Subcutaneous abdominal adipose tissue (tissue), 5 donors: Measurements from ENCODE around the gene BNIP3.
"Not testable (repeated sequence)": the region's sequence is repeated elsewhere in the genome, so short reads cannot be mapped to it uniquely, and the experiment has no call there.

ENCODE experiments used
- H3K27ac ChIP-seq: one replicate; pipeline ENCODE4 v1.7.0; 2013; ENCODE audit warnings: low read depth, mild to moderate bottlenecking, inconsistent platforms, low read length, moderate library complexity
- H3K27me3 ChIP-seq, 5 donors: one replicate each; pipeline ENCODE4 v1.7.0; 2013; ENCODE audit warnings: low read length in 5 of 5, inconsistent platforms in 1 of 5; ENCODE audit not compliant: control insufficient read depth in 5 of 5, insufficient read depth in 4 of 5
- H3K36me3 ChIP-seq, 5 donors: one replicate each; pipeline ENCODE4 v1.7.0; 2013; ENCODE audit warnings: low read length in 5 of 5; ENCODE audit not compliant: control insufficient read depth in 5 of 5, insufficient read depth in 5 of 5
- H3K4me1 ChIP-seq, 5 donors: one replicate each; pipeline ENCODE4 v1.7.0; 2013; ENCODE audit warnings: low read length in 5 of 5, mild to moderate bottlenecking in 3 of 5, moderate library complexity in 1 of 5; ENCODE audit not compliant: control insufficient read depth in 5 of 5, insufficient read depth in 5 of 5
- H3K4me3 ChIP-seq, 5 donors: one replicate each; pipeline ENCODE4 v1.7.0; 2013; ENCODE audit warnings: low read length in 5 of 5, low read depth in 1 of 5
- H3K9ac ChIP-seq, 5 donors: one replicate each; pipeline ENCODE4 v1.7.0; 2013; ENCODE audit warnings: low read length in 5 of 5, mild to moderate bottlenecking in 4 of 5, moderate library complexity in 3 of 5
- H3K9me3 ChIP-seq, 5 donors: one replicate each; pipeline ENCODE4 v1.7.0; 2013; ENCODE audit warnings: low read length in 5 of 5; ENCODE audit not compliant: control insufficient read depth in 5 of 5
- donor health status: healthy.
- donor health status: healthy.
- donor health status: healthy.
- donor health status: healthy.
- donor health status: healthy.

The BNIP3 gene

DNA sequence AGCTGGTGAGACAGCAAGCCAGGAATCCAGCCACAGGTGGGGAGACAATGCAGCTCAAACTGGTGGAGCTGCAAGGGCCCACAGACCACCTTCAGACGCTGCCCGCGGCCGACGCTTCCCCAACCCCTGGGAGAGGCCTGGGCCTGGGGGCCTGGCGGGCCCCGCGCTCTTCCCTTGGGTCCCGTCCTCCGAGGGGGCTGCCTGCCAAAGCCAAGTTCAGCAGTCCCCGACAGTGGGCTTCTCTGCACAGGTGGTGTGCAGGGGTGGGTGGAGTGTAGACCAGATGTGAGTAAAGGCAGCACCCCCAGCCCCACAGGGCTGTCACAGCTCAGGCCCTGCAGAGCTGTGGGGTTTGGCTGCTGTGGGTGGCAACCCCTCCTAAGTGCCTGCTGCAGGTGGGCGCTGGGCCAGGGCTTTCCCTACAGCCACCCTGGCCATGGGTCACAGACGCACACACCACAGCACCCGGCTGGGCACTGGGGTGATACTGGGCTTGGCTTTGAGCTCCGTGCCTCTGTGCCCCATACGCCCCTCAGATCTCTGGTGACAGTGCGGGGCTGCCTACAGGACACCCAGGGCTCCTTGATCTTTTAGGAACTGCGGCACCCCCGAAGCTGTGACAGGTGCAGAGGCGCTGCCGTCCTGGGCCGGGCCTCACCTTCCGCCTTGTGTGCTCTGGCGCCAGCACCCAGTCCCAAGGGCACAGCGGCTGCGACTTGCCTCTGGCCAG lies 20.5 kb downstream of the BNIP3 start:
- Histone ChIP-seq H3K9me3 (no peaks in the 10 kb centered on the region), H3K36me3 (peaks cover 4 to 55% (median 42%) of the 10 kb centered on the region in 5 donors), H3K4me1 (peaks cover 0 to 17% (median 13%) of the 10 kb centered on the region in 5 donors), H3K4me3 (no peak overlapping the region), H3K9ac (no peak overlapping the region), H3K27ac (no peak overlapping the region), H3K27me3 (no peaks in the 10 kb centered on the region)

DNA sequence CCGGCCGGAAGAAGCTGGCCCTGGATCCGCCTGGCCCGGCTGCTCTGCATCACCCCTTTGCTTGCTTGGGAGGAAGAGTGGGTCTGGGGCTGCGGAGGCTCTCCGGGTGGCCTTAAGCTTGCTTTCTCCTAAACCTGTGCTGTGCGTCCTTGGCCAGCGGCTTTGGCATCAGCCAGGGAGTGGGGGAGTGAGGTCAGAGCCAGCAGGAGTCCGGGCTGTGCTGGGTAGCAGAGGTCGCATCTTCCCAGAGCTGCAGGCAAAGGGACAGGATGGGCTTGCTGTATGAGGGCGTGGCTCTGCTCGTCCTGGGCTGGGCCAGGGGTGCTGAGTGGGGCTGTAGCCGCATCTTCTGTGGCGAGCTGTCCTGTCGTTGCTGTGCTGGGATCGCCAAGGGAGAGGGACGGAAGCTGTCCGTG lies 21.1 kb downstream of the BNIP3 start:
- Histone ChIP-seq H3K9me3 (no peaks in the 10 kb centered on the region), H3K27ac (no peak overlapping the region), H3K4me1 (peaks cover 0 to 17% (median 13%) of the 10 kb centered on the region in 5 donors), H3K9ac (no peak overlapping the region), H3K4me3 (no peak overlapping the region), H3K36me3 (peaks cover 3 to 57% (median 44%) of the 10 kb centered on the region in 5 donors), H3K27me3 (no peaks in the 10 kb centered on the region)

DNA sequence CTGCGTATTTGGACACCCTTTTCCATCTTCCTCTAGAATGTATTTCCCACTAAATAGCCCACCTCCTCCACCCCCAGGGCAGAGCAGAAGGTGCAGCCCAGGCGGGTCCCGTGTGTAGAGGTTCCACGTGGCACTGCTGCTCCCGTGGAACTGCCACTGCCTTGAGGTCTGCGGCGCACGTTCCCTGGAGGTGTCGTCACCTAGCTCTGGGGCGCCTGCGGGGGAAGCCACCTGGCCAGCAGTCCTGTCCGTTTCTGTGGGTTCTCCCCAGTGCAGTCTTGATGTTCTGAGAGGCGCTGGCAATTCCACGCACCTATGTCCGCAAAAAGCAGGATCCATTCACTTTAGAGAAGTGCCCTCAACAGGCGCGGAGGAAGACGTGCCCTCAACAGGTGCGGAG lies 21.9 kb downstream of the BNIP3 start:
- H3K27ac ChIP-seq: no peak overlapping the region
- H3K9ac ChIP-seq: no peak overlapping the region
- peaks cover 7 to 59% (median 50%) of the 10 kb centered on the region in 5 donors for H3K36me3 ChIP-seq
- no peak overlapping the region for H3K4me3 ChIP-seq
- H3K27me3 ChIP-seq: no peaks in the 10 kb centered on the region
- H3K9me3 ChIP-seq: no peaks in the 10 kb centered on the region
- peaks cover 0 to 17% (median 13%) of the 10 kb centered on the region in 5 donors for H3K4me1 ChIP-seq

DNA sequence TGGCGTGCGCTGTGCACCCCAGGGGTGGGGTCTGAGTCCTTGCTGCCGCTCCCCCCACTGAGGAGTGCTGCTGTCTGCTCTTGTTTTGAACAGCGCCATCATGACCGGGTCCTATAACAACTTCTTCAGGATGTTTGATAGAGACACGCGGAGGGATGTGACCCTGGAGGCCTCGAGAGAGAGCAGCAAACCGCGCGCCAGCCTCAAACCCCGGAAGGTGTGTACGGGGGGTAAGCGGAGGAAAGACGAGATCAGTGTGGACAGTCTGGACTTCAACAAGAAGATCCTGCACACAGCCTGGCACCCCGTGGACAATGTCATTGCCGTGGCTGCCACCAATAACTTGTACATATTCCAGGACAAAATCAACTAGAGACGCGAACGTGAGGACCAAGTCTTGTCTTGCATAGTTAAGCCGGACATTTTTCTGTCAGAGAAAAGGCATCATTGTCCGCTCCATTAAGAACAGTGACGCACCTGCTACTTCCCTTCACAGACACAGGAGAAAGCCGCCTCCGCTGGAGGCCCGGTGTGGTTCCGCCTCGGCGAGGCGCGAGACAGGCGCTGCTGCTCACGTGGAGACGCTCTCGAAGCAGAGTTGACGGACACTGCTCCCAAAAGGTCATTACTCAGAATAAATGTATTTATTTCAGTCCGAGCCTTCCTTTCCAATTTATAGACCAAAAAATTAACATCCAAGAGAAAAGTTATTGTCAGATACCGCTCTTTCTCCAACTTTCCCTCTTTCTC lies 26.0 kb downstream of the BNIP3 start:
- H3K9ac ChIP-seq: no peak overlapping the region
- no peak overlapping the region for H3K4me3 ChIP-seq
- no peaks in the 10 kb centered on the region for H3K9me3 ChIP-seq
- H3K27ac ChIP-seq: no peak overlapping the region
- H3K36me3 ChIP-seq: peaks cover 13 to 84% (median 75%) of the 10 kb centered on the region in 5 donors
- no peaks in the 10 kb centered on the region for H3K27me3 ChIP-seq
- H3K4me1 ChIP-seq: no peaks in the 10 kb centered on the region

DNA sequence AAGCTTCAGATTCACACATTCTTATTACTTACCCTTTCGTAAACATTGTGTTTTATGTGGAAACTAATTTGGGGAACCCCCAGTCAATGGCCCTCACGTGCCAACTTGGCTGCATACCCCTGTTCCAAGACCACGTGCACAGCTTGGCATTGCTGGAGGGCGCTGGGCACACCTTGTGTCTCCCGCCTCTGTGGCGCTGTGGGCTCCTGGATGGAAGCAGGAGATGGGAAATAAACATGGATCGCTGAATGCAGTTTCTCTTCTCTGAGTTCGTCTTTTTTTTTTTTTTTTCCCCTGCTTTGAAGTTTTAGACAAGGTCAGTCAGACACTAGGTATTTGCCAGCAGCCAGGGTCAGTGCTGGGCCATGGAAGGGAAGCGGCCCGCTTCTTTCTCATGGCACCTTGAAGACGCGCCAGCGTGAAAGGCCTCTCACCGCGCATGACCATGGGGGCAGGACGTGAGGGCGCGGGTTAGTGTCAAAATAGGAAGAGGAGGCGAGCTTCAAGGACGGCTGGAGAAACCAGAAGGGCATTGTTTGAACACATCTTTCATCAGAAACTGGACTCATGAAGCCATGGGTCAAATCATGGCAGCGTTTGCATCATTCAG lies 27.3 kb downstream of the BNIP3 start:
- Histone ChIP-seq H3K27me3 (no peaks in the 10 kb centered on the region), H3K4me1 (no peaks in the 10 kb centered on the region), H3K9ac (no peak overlapping the region), H3K4me3 (no peak overlapping the region), H3K36me3 (peaks cover 16 to 85% (median 74%) of the 10 kb centered on the region in 5 donors), H3K9me3 (no peaks in the 10 kb centered on the region), H3K27ac (no peak overlapping the region)

DNA sequence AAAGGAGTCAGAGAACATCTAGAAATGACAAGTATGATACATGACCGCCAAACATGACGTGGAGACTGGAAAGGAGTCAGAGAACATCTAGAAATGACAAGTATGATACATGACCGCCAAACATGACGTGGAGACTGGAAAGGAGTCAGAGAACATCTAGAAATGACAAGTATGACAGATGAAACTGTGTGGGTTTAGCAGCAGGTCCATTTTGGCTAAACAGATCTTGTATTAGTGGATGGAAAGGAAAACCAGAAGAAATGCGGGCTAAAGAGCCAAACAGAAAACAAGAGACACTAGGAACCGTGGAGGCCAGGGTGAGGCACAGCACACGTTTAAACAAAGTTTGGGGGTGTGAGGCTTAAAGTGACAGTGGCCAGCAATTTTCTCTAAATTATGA lies 31.8 kb downstream of the BNIP3 start:
- H3K27me3 ChIP-seq, H3K4me3 ChIP-seq, H3K9me3 ChIP-seq, H3K9ac ChIP-seq, H3K4me1 ChIP-seq, H3K27ac ChIP-seq: not testable (repeated sequence)
- H3K36me3 ChIP-seq: peaks cover 9 to 89% (median 82%) of the 10 kb centered on the region in 5 donors

DNA sequence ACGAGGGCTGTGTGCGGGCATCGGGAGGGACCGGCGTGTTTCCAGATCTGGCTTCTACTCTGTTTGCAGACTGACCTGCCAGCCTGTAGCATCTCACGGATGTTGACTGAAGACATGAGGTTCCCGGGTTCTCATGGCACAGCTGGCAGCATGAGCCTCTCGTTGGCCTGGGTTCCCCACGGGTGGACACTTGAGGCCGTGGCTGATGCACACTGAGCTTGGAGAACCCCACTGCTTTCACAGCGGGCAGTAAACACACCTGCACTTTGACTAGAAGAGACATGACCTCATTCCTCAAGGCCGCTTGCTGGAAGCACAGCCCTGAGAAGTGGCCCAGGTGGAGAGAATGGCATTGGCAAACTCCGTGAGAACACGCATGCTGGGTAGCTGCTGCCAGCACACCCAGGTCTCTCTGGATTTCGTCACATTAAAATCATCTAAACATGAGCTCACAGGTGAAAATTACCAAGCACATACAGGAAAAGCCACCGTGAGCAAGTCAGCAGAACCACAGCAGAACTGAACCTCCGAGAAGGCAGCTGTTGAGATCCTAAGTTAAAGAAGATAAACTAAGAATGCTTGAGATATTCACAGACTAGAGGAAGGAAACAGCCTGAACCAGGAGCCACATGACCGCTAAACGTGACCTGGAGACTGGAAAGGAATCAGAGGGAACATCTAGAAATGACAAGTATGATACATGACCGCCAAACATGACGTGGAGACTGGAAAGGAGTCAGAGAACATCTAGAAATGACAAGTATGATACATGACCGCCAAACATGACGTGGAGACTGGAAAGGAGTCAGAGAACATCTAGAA lies 32.5 kb downstream of the BNIP3 start:
- H3K9me3 ChIP-seq: no peaks in the 10 kb centered on the region
- peaks cover 7 to 89% (median 80%) of the 10 kb centered on the region in 5 donors for H3K36me3 ChIP-seq
- H3K4me1 ChIP-seq: peaks cover 0 to 6% (median 3%) of the 10 kb centered on the region in 5 donors
- no peak overlapping the region for H3K4me3 ChIP-seq
- H3K27ac ChIP-seq: no peak overlapping the region
- no peaks in the 10 kb centered on the region for H3K27me3 ChIP-seq
- no peak overlapping the region for H3K9ac ChIP-seq

DNA sequence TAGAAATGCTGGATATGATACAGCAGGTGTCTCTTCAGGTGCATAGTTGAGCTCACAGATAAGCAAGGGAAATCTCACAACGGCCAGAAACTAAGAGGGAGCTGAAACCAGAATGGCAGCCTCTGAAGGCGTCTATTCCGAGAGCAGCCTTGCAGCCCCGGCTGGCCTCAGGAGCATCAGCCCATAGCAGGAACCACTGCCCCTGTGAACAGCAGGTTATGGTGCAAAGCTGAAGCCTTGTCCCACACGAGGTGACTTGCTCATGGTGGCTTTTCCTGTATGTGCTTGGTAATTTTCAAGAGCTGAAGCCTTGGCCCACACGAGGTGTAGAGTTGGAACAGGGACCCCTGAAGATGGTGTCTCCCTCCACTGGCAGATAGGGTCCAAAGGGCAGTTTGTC lies 33.2 kb downstream of the BNIP3 start:
- H3K9ac ChIP-seq: no peak overlapping the region
- no peak overlapping the region for H3K27ac ChIP-seq
- peaks cover 0 to 6% (median 3%) of the 10 kb centered on the region in 5 donors for H3K4me1 ChIP-seq
- H3K36me3 ChIP-seq: peaks cover 12 to 83% (median 75%) of the 10 kb centered on the region in 5 donors
- no peaks in the 10 kb centered on the region for H3K27me3 ChIP-seq
- H3K4me3 ChIP-seq: no peak overlapping the region
- H3K9me3 ChIP-seq: no peaks in the 10 kb centered on the region

DNA sequence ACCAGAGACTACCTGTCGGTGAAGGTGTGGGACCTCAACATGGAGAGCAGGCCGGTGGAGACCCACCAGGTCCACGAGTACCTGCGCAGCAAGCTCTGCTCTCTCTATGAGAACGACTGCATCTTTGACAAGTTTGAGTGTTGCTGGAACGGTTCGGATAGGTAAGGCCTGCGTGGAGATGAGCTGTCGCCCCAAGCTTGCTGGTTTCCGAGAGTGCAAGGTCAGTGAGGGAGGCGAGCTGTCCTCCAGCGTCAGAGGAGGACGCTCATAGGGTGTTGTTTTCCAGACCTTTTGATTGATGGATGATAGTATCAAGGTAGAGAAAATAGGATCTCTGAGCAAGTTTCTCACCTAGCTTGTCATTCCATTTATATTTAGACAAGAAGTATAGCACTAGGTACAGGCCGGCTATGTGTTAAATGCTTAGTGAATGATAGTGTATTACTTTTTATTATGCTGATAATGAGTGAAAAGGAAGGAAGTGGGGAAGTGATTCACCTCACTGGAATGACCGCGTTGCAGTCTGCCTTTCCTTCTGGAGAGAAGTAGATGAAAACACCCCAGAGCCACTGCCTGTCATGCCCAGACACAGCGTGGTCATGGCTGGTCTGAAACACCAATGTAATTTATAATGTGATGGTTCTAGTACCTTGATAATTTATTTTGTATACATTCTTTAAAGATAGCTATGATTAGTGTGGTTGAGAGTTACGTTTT lies 33.9 kb downstream of the BNIP3 start:
- peaks cover 0 to 6% (median 3%) of the 10 kb centered on the region in 5 donors for H3K4me1 ChIP-seq
- H3K36me3 ChIP-seq: peaks cover 12 to 83% (median 71%) of the 10 kb centered on the region in 5 donors
- no peak overlapping the region for H3K27ac ChIP-seq
- H3K9me3 ChIP-seq: no peaks in the 10 kb centered on the region
- no peaks in the 10 kb centered on the region for H3K27me3 ChIP-seq
- H3K9ac ChIP-seq: no peak overlapping the region
- no peak overlapping the region for H3K4me3 ChIP-seq
